Activated CD8-positive, alpha-beta memory T cell treated with anti-CD3 and anti-CD28 coated beads, Interleukin-2, amount 50 U/mL, for 1 hour (primary cell): Measurements from ENCODE around the gene MORF4L2.

Experiments used
- DNase-seq: peaks from one replicate; pipeline ENCODE4 v3.0.0-alpha.2; 2020; ENCODE audit errors: extremely low read depth

The MORF4L2 gene

DNA sequence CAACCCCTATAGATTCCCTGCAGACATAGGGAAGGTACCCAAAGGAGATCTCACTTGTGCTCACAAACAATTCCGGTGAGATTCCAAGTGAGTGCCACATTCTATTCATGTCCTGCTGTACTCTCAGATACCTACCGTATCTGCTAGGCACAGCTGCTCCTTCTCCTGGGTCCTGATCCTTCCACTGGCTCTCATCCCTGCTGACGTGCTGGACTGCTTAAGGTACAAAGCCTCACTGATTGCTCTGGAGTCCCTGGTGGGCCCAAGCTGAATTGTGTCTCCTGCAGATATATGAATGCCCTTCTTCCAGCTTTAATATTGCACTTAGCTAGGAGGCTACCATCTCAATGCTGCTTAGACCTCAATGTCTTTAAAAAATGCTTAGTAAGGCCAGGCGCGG, 55.4 kb downstream of the MORF4L2 start:
- DNase-seq: no peak

DNA sequence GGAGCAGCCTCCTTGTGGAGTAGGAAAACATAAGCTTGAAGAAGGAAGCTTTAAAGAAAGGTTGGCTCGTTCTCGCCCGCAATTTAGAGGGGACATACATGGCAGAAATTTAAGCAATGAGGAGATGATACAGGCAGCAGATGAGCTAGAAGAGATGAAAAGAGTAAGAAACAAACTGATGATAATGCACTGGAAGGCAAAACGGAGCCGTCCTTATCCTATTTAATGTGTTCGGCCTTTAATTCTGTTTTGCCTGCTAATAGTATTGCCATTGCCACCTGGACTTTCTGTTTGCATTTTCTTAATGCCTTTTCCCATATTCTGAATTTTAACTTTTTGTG, 56.4 kb downstream of the MORF4L2 start:
- DNase-seq: no peak

DNA sequence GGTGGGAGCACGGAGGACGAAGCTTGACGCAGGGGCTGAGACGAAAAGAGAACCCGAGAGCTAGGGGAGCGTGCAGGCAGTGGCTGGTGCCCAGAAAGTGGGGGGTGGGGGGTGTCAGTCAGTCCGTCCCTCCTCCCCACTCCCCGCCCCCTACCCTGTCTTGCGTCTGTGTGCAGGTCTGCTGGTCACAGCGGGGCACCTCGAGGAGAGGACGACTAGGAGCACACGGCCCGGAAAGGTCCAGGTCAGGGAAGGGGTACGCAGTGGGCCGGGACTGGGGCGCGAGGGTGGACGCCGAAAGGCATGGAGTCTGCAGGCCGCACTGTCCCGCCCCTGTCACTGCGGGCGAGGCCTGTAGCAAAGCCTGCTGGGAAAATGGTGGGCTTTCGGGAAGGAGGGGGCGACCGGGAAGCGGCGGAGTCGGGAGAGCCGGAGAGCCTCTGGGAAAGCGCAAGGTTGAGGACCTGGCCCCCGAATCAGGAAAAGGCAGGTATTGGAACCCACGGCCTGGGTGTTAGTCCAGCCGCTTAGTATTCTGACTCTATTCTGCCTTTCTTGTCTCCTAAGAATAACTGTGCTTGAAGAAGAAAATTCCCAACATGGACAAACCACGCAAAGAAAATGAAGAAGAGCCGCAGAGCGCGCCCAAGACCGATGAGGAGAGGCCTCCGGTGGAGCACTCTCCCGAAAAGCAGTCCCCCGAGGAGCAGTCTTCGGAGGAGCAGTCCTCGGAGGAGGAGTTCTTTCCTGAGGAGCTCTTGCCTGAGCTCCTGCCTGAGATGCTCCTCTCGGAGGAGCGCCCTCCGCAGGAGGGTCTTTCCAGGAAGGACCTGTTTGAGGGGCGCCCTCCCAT, 57.0 kb downstream of the MORF4L2 start:
- DNase-seq: no peak

DNA sequence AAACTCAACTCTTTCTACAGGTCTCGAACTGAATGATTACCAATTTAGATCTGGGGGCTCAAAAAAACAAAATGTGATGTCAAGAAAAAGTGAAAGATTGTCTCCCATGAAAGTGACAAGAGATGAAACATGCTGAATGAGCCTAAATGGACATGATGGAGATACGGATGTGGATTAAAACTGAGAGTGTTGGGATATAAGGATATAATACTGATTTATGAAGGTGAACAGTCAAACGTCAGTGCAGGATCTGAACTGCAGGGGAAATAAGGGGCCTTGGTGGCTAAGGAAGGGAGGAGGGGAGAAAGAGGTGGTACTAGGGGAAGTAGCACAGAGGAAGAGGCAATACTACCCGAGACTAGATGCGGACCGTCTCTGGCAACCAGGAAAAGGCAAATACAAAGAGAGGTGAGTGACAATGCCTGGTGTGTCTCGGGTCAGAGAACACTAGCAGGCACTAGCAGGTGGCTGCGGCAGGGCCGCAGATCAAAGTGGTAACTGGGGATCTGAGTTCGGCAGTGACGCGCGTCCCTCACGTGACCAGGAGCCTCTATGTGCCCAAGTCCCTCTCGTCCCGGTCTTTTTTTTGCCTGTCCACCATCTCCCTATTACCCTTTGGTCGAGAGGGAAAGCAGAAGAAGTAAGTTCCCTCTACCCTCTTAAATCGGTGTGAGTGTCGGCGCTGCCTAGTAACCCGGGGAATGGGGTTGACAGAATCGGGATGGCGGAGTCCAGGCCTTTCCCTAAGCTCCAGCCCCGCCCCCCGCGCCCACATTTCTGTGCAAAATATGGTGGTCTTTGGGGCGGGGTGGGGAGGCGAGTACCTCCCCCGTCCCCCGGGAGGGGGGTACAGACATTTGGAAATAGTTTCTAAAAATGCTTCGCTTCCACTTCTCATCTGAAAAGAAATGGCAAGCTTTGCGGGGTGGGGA, 57.8 kb downstream of the MORF4L2 start, which contains the start of gene TCEAL1:
Gene TCEAL1 (plus strand): TSS at position 590 of the 932 bp plus-strand sequence. CDS start 942 bp downstream, outside the sequence.
- DNase-seq: no peak

DNA sequence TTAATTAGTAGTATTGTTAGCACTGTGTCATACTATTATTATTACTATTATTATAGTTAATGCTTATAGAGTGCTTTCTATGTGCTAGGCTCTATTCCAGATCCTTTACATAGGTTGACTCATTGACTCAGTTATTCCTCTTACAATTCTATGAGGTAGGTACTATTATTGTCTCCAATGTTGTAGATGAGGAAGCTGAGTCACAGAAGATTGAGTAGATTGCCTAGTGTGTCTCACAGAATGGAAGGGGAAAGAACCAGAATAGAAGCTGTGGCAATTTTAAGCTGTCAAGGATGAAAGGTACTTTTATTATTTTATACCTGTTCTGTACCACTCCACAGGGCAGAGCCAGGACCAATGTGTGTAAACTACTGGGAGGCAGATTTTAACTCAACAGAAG, 59.6 kb downstream of the MORF4L2 start:
- no peak for DNase-seq
